Activated effector memory CD4-positive, alpha-beta T cell treated with Interleukin-2 at 50 U/mL for 16 hours (primary cell): ENCODE measurements around the gene SRPK2.
"Not testable (repeated sequence)": the region's sequence is repeated elsewhere in the genome, so short reads cannot be mapped to it uniquely, and the experiment has no call there.

ENCODE experiments used
- DNase-seq: peaks from one replicate; pipeline ENCODE4 v3.0.0-alpha.2; 2020

Gene SRPK2

DNA sequence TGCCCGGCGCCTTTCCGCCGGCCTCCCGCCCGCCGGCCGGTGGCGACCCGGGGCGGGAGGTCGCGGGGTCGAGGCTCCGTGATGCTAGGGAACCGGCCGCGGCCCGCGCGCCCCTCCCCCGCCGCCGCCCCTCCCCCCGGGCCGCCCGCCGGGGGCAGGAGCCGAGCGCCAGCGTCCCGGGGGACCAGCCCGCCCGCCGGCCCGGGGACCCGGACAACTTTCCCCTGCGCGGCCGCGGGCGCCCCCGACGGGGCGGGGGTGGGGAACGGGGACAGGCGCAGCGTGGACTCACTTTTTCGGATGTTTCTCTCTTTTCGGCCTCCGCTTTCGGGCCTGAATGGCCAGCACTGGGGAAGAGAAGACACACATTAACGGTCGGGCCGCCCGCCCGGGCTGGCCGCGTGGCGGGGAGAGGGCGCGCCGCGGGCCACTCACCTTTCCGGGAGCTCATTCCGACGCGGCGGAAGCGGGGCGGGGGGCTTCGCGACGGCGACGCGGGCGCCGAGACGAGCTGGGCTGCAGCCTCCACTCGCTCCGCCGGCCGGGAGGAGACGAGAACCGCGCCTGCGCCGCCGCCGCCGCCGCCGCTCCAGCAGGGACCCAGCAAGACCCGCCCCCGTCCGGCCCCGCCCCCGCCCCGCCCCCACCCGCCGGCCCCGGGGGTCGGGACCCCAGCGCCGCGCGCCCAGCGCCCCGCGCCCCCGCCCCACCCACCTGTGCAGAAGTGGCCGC is at the start of gene SRPK2:
Gene SRPK2, minus strand, starts transcription at position 566 of the 732 bp plus-strand sequence.
- DNase-seq: peak; percentile 70

DNA sequence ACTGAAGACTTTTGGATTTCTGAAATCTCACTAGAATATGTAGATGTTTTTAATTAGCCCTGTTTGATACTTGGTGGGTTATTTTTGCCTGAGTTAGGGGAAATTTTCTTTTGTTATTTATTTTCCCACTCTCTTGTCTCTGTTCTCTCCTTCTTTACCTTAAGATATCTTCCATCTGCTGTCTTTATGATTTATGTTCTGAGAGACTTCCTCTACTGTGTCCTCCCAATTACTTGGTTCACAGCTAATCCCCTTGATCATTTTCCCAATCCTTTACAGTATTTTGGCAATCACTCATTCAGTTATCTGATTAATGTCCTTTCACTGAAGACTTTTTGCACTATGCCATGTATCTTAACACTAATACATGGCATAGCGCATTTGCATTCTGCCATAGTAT is 49.5 kb upstream of the SRPK2 start:
- DNase-seq: no peak

DNA sequence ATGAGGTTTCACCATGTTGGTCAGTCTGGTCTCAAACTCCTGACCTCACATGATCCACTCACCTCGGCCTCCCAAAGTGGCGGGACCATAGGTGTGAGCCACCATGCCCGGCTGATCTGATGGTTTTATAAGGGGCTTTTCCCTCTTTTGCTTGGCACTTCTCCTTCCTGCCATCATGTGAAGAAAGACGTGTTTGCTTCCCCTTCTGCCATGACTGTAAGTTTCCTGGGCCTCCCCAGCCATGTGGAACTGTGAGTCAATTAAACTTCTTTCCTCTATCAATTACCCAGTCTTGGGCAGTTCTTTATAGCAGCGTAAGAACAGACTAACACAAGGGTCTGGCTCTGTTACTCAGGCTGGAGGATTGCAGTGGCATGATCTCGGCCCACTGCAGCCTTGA is 48.6 kb upstream of the SRPK2 start:
- DNase-seq: not testable (repeated sequence)

DNA sequence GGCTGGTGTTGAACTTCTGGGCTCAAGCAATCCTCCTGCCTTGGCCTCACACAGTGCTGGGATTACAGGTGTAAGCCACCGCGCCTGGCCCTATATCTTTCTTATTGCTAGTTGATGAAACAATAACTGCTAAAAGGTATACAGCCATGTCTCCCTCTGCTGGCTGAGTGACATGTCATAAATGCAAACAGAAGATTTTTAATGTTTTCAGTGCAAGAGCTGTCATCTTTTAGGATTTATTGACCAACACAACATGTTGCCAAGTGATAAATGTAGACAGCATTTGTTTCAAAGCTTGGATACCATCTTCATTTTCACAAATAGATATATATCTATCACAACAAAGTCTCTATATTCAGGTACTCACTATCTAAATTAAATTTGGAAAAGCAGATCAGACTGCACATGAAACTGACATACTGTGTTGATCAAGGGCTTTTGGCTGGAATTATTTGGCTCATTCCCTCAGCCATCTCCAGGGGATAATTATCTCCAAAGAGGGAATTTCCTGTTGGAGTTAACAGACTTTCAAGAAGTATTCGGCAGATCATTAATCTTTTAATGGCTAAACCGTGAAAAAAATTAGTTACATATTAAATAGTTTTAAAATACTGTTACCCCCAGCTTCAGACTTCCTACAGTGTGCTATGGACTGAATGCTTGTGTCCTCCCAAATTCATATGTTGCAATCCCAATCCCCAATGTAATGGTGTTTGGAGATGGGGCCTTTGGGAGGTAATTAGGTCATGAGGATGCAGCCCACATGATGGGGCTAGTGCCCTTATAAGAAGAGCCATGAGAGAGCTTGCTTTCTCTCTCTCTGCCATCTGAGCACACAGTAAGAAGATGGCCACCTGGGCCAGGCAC is 41.3 kb upstream of the SRPK2 start:
- DNase-seq: peak; percentile 23

DNA sequence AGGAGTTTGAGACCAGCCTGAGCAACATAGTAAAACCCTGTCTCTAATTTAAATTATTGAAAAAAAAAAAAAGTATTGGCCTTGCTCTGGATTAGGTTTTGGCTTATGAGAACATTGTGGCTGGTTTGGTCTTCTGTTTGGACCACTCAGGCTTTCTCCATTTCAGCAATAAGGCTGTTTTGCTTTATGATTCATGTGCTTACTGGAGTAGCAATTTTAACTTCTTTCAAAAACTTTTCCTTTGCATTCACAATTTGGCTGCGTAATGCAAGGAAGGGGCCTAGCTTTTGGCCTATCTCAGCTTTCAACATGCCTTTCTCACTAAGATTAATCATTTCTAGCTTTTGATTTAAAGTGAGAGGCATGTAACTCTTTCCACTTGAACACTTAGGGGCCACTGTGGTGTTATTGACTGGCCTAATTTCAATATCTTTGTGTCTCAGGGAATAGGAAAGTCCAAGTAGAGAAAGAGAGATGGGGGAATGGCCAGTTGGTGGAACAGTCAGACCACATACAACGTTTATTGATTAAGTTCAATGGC is 38.0 kb upstream of the SRPK2 start:
- no peak for DNase-seq

GRCh38 chr7:105423987-105424386 is 35.3 kb upstream of the SRPK2 start:
- DNase-seq: no peak

DNA sequence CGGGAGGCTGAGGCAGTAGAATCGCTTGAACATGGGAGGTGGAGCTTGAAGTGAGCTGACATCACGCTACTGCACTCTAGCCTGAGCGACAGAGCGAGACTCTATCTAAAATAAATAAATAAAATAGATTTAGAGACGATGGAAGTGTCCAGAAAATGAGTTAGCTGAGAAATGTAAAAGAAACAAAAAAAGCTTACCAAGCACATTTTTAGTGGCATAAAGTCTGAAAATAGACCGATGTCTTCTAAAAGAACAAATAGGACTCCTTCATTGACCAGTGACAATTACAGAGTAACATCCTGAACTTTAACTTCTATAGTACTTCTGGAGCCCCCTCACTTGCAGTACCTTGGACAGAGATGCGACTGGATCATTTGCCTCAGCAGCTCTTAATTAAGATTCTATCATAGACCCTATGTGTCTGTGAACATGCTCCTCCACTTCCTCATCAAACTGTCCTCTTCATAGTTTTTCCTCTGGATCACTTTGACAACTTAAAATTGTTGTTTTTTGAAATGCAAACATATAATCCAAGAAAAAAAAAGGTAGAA is 25.2 kb upstream of the SRPK2 start:
- no peak for DNase-seq

DNA sequence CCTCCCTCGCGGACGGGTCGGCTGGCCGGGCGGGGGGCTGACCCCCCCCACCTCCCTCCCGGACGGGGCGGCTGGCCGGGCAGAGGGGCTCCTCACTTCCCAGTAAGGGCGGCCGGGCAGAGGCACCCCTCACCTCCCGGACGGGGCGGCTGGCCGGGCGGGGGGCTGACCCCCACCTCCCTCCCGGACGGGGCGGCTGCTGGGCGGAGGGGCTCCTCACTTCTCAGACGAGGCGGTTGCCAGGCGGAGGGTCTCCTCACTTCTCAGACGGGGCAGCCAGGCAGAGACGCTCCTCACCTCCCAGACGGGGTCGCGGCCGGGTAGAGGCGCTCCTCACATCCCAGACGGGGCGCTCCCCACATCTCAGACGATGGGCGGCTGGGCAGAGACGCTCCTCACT is 22.1 kb upstream of the SRPK2 start:
- DNase-seq: not testable (repeated sequence)

- DNase-seq: not testable (repeated sequence)
Measured at GRCh38 chr7:105409775-105410174, 21.1 kb upstream of the SRPK2 start.

DNA sequence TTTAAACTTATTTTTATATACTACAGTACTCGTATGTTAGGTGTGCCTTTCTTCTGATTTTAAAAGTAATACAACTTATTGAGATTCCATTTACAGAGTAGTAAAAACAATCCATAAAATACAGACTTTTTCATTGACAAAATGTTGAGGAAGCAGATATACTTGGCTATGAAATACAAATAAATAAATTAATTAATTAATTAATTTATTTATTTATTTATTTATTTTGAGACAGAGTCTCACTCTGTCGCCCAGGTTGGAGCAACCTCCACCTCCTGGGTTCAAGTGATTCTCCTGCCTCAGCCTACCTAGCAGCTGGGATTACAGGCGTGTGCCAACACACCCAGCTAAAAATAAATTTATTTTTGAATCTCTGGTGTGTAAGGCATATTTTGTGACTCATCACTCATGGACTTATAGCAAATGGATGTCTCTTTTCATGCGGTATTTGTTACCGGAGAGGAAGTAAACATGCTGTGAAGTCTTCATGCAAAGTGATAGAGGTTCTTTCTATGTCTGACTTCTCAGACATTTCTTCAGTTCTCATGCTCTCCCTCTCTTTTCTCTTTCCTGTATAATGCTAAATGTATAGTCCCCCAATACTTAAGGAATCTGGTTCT is 20.2 kb upstream of the SRPK2 start:
- no peak for DNase-seq

DNA sequence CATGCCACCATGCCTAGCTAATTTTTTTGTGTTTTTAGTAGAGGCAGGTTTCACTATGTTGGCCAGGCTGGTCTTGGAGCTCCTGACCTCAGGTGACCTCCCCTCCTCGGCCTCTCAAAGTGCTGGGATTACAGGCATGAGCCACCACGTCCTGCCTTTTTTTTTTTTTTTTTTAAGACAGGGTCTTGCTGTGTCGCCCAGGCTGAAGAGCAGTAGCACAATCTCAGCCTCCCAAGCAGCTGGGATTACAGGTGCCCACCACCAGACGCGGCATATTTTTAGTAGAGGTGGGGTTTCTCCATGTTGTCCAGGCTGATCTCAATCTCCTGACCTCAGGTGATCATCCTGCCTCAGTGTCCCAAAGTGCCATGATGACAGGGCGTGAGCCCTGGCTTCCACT is 14.4 kb upstream of the SRPK2 start:
- no peak for DNase-seq

DNA sequence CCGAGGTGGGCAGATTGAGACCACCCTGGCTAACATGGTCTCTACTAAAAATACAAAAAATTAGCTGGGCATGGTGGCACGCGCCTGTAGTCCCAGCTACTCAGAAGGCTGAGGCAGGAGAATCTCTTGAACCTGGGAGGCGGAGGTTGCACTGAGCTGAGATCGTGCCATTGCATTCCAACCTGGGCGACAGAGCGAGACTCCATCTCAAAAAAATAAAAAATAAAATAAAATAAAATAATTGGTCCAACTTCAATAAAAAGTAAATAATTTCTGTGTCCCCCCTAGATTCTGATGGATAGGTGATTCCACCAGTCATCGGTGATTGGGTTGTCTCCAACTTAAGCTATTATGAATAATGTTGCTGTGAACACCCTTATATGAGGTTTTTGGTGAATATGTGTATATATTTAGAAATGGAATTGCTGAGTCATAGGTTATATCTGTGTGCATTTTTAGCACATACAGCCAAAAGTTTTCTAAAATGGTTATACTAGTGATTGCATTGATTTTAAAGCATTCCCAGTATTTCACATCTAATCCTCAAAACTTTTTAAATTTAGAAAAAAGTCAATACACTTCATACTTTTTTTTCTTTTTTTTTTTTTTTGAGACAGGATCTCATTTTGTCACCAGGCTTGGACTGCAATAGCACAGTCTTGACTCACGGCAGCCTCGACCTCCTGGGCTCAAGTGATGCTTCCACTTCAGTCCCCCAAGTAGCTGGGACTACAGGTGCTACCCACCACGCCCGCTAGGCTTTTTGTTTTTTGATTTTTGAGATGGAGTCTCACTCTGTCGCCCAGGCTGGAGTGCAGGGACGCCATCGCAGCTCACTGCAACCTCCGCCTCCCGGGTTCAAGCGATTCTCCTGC is 13.7 kb upstream of the SRPK2 start:
- no peak for DNase-seq

DNA sequence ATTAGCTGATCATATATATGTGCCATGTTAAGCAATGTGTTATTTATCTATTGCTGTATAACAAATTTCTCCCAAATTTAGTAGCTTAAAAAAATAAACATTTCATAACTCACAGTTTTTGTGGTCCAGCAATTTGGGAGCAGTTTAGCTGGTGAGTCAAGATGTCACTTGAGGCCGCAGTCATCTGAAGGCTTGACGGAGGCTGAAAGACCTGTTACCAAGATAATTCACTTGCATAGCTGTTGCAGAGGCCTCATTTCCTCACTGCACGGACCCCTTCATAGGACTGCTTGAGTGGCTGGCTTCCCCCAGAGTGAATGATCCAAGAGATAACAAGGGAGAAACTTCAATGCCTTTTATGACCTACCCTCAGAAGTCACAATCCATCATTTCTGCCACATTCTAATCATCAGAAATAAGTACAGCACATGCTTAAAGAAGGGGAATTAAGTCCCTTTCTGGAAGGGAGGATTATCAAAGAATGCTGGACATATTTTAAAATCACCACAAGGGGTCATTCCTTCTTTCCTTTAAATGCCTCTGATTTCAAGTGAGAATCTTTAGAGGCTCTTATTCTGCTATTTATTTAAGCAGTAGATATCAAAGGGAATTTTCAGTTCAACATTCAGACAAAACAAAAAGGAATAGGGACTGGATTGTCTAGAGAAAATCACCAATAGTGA is 10.5 kb upstream of the SRPK2 start:
- DNase-seq: no peak

DNA sequence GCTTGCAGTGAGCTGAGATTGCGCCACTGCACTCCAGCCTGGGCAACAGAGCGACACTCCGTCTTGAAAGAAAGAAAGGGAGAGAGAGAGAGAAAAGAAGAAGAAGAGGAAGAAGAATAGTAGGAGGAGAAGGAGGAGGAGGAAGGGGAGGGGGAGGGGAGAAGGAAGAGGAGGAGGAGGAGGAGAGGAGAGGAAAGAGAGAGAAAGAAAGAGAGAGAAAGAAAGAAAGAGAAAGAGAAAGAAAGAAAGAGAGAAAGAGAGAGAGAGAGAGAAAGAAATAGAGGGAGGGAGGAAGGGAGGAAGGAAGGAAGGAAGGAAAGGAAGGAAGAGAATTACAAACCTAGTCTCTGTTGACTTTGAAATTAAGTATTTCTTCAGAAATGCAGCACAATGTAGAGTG is 7.8 kb upstream of the SRPK2 start:
- no peak for DNase-seq

DNA sequence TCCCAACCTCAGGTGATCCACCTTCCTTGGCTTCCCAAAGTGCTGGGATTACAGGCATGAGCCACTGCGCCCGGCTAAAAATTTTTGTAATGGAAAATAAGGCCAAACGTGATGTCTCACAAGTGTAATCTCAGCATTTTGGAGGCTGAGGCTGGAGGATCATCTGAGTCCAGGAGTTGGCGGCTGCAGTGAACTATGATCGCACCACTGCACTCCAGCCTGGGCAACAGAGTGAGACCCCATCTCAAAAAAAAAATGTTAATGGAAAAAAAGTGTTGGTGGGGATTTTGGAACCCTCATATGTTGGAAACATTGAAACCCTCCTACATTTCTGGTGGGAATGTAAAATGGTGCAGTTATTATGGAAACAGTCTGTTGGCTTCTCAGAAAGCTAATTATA is 2.7 kb upstream of the SRPK2 start:
- DNase-seq: no peak

- DNase-seq: no peak
Measured at GRCh38 chr7:105389889-105390288, 1.2 kb upstream of the SRPK2 start.

- peak; percentile 20 for DNase-seq
Measured at GRCh38 chr7:105389088-105389650, 448 bp upstream of the SRPK2 start.

DNA sequence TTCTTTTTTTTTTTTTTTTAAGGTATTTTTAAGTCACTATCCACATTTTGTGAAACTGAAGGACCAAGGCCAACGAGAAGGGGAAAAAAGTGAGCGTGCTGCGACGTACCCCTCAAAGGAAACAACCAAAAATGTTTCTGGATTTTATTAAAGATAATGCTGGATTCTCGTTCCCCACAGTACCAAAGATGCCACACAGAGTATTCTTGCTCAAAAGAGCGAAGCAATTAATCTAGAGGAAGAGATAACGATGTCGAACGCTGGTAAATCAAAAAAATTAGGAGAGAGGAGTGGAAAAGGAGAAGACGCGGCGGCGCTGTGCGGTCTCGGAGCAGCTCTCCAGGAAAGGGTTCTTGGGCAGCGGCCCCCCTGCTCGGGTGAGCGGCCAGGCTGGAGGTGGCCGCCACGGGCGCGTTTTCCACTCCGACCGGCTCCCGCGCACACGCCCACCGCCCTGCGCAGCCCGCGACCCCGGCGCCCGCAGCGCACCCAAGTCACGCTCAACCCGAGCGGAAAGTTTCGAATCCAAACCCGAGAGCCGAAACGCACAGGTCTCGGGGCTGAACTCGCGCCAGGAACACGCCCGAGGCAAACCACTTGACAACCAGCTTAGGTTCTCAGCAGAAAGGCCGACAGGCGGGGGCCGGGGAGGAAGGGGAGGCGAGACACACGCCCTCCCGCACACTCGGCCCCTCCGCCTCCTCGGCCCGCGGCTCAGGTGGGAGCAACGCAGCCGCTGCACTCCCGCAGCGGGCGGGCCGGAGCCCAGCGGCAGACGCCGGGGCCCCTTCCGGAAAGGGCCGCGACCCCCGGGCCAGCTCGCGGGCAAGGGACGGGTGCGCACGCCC is 989 bp downstream of the SRPK2 start:
- DNase-seq: peak; percentile 39

GRCh38 chr7:105377903-105378302 is 10.8 kb downstream of the SRPK2 start:
- no peak for DNase-seq

DNA sequence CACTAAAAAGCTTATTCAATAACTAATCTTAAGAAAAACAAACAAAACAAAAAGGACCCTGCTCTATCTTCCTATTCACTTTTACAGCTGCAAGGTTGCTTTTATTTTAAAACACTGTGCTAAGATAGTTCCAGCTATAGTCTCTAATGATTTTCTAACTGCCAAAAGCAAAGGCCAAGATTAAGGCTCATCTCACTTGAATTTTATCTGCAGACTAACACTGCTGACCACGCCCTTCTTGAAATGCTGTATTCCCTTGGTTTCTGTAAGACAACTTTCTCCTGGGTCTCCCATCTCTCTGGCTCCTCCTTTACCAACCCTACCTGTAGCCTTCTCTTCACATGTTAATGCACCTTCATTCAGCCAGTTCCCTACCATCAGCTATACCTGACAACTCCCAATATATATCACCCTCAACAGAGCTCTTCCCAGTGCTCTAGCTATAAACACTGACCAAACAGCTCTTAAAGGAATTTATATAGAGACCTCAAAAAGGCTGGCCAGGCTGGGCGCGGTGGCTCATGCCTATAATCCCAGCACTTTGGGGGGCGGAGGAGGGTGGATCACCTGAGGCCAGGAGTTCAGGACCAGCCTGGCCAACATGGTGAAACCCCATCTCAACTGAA is 11.7 kb downstream of the SRPK2 start:
- DNase-seq: no peak
